Endothelial cell (in vitro differentiated cells): Measurements from ENCODE around the gene UBE2E1. TPM values are rescaled to one million over a fixed set of nuclear protein-coding genes. Genes with fewer than 3 reads are reported as not detected.

Experiments used
- DNase-seq: peaks from one replicate; pipeline ENCODE4 v3.0.0; 2021; ENCODE audit warnings: low spot score
- H3K27ac Mint-ChIP-seq: one replicate; pipeline ENCODE4 v1.8.0; 2021; ENCODE audit warnings: mixed read lengths, inconsistent platforms; ENCODE audit not compliant: unreplicated experiment
- H3K27me3 Mint-ChIP-seq: one replicate; pipeline ENCODE4 v1.8.0; 2021; ENCODE audit warnings: mild to moderate bottlenecking, moderate library complexity, mixed read lengths, inconsistent platforms; ENCODE audit not compliant: unreplicated experiment
- H3K36me3 Mint-ChIP-seq: one replicate; pipeline ENCODE4 v1.8.0; 2021; ENCODE audit warnings: mild to moderate bottlenecking, low read depth, mixed read lengths, inconsistent platforms; ENCODE audit not compliant: unreplicated experiment
- H3K4me1 Mint-ChIP-seq: one replicate; pipeline ENCODE4 v1.8.0; 2021; ENCODE audit warnings: mild to moderate bottlenecking, mixed read lengths, inconsistent platforms; ENCODE audit not compliant: unreplicated experiment
- H3K4me3 Mint-ChIP-seq: one replicate; pipeline ENCODE4 v1.8.0; 2021; ENCODE audit warnings: mild to moderate bottlenecking, mixed read lengths, inconsistent platforms; ENCODE audit not compliant: unreplicated experiment
- H3K9me3 Mint-ChIP-seq: one replicate; pipeline ENCODE4 v1.8.0; 2021; ENCODE audit warnings: mixed read lengths, inconsistent platforms; ENCODE audit not compliant: unreplicated experiment
- total RNA-seq: library from RNA; stranded (reverse); fragmentation: NEBNext Ultra II Directional; extraction: Animal tissue kit (Norgen Biotek cat#: 25700); gene quantifications from one replicate; pipeline ENCODE4 v1.2.1, GENCODE V29; 2021; ENCODE audit not compliant: unreplicated experiment
- TF ChIP-seq, protein P1 (sequence below): fragments of 200-600 bp; sonication (generic); IDR thresholded peaks from one replicate; pipeline ENCODE4 v1.5.0; 2021; ENCODE audit warnings: antibody characterized with exemption; ENCODE audit not compliant: unreplicated experiment

UBE2E1 gene
- total RNA-seq, 1 donor from 2014 or later: 129 TPM

GRCh38 chr3:23798876-23799275, 6.9 kb upstream of the UBE2E1 start:
- Mint-ChIP-seq H3K27ac (no peak overlapping the region), H3K4me3 (no peak overlapping the region), H3K36me3 (no peaks in the 10 kb centered on the region), H3K4me1 (no peaks in the 10 kb centered on the region), H3K9me3 (no peaks in the 10 kb centered on the region), H3K27me3 (no peaks in the 10 kb centered on the region)
- no peak for DNase-seq
- TF ChIP-seq, protein P1, sequence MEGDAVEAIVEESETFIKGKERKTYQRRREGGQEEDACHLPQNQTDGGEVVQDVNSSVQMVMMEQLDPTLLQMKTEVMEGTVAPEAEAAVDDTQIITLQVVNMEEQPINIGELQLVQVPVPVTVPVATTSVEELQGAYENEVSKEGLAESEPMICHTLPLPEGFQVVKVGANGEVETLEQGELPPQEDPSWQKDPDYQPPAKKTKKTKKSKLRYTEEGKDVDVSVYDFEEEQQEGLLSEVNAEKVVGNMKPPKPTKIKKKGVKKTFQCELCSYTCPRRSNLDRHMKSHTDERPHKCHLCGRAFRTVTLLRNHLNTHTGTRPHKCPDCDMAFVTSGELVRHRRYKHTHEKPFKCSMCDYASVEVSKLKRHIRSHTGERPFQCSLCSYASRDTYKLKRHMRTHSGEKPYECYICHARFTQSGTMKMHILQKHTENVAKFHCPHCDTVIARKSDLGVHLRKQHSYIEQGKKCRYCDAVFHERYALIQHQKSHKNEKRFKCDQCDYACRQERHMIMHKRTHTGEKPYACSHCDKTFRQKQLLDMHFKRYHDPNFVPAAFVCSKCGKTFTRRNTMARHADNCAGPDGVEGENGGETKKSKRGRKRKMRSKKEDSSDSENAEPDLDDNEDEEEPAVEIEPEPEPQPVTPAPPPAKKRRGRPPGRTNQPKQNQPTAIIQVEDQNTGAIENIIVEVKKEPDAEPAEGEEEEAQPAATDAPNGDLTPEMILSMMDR: no peak

- no peak overlapping the region for H3K27ac Mint-ChIP-seq
- H3K27me3 Mint-ChIP-seq: peaks cover 4% of the 10 kb centered on the region
- no peak for DNase-seq
- H3K9me3 Mint-ChIP-seq: no peaks in the 10 kb centered on the region
- peaks cover 3% of the 10 kb centered on the region for H3K36me3 Mint-ChIP-seq
- no peak overlapping the region for H3K4me3 Mint-ChIP-seq
- TF ChIP-seq, protein P1: no peak
- H3K4me1 Mint-ChIP-seq: peaks cover 4% of the 10 kb centered on the region
These were observed 5.0 kb upstream of the UBE2E1 start for GRCh38 chr3:23800731-23801130.

DNA sequence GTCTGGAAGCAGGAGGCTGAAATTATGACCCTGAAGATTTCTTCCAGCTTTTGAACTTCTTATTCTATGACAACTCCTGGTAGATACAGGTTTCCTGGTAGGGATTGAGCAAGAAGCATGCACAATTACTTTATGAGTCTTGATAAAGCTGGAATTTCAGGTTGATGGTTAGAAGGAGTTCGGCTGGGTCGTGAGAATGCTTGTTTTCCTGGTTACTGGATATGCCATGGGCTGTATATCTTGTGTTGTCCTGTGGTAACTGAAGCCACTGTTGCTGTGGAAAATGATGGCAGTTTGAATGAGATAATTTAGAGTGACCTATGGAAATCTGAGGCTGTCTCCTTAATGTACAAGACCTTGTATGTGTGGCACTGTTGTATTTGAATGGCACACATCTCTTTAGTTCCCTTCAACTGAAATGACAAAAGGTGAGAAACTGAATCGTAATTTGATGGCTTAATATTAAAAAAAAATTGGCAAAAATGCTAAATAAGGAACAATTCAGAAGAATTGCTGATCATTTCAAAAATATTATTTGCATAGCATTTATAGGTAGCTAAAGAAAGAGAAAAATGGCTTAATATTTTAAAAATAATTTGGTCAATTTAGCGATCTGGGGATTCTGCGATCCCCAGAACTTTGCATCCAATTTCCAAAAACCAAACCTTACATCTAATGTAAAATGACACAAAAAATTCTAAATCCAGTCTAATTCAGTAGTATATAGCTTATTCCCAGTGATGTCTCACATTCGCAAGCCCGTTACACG, 1.1 kb upstream of the UBE2E1 start:
- DNase-seq: no peak
- Mint-ChIP-seq H3K9me3 (no peaks in the 10 kb centered on the region), H3K36me3 (peaks cover 13% of the 10 kb centered on the region), H3K27ac (peak overlapping the region; percentile 10), H3K4me3 (peak overlapping the region; percentile 96), H3K27me3 (peaks cover 11% of the 10 kb centered on the region), H3K4me1 (peaks cover 29% of the 10 kb centered on the region)
- TF ChIP-seq, protein P1: no peak

DNA sequence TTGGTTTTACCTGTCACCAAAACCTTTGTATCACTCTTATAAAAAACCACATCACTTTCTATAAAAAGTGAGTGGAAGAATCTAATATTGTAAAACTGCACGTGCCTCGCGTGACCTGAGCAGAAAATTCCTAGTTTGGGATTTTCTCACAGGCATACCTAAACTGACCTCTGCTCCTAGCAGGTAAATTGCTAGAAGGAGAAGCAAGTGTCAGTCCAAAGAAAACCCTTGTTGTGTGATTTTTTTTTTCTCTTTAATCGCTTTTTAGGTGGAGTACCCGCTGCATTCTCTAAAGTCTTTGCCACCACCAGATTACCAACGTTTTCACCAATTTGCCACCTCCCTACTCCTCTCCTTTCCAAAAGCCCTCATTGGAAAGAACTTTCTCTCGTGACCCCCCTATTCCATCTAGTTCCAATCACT, 534 bp upstream of the UBE2E1 start:
- H3K36me3 Mint-ChIP-seq: peaks cover 17% of the 10 kb centered on the region
- H3K27ac Mint-ChIP-seq: peak overlapping the region; percentile 92
- no peak for DNase-seq
- no peaks in the 10 kb centered on the region for H3K9me3 Mint-ChIP-seq
- peaks cover 11% of the 10 kb centered on the region for H3K27me3 Mint-ChIP-seq
- H3K4me1 Mint-ChIP-seq: peaks cover 35% of the 10 kb centered on the region
- peak overlapping the region; percentile 96 for H3K4me3 Mint-ChIP-seq
- TF ChIP-seq, protein P1: no peak
